Erythroblast (primary cell): Measurements from ENCODE around the gene TRPM6.

Source experiments
- GATA1 ChIP-seq: IDR thresholded peaks from 2 replicates; pipeline ENCODE4 v1.6.1; 2011; ENCODE audit warnings: low read depth, mild to moderate bottlenecking, control low read depth, low read length, moderate library complexity
- POLR2A ChIP-seq: IDR thresholded peaks from 2 replicates; pipeline ENCODE4 v1.6.1; 2011; ENCODE audit warnings: mild to moderate bottlenecking, low read length

DNA sequence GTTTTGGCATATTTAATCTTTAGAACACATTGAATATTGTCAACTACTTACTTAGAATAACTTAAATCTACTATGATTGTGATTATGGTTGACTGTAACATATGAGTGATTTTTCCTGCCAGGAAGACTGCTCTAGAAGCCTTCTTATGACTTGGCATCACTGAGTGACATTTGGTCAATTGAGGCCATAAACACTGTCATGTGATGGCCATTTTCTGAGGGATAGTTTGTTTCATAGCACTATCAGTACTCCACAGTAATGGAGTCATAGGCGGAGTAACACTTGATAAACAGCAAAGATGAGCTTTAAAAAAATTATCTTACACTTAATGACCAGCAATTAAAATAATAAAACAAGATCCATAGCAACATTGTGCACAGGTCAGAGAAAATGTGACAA lies 34.0 kb upstream of the TRPM6 start:
- TF ChIP-seq POLR2A = no peak
- no peak for TF ChIP-seq GATA1
